HG02642 (cell line): ENCODE data around the gene SPATA45.
"Not testable (repeated sequence)": the region's sequence is repeated elsewhere in the genome, so short reads cannot be mapped to it uniquely, and the experiment has no call there.

ENCODE experiments used
- ATAC-seq: cut with Tn5 transposase; IDR thresholded peaks from one replicate; pipeline ENCODE4 v1.9.1; 2021; ENCODE audit warnings: mild to moderate bottlenecking; ENCODE audit not compliant: unreplicated experiment, poor library complexity

SPATA45 gene

GRCh38 chr1:212847549-212847948, at the start of gene SPATA45:
Gene SPATA45, minus strand, starts transcription at chr1:212847649. Its CDS starts 11,500 bp downstream, at chr1:212836149.
- ATAC-seq: no peak

DNA sequence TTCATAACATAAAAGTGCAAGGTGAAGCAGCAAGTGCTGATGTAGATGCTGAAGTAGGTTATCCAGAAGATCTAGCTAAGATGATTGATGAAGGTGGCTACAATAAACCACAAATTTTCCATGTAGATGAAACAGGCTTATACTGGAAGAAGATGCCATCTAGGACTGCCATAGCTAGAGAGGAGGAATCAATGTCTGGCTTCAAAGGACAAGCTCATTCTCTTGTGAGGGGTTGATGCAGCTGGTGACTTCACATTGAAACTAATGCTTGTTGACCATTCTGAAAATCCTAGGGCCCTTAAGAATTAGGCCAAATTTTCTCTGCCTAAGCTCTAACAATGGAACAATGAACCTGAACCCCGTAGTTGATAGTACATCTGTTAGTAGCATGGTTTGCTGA, 44.7 kb upstream of the SPATA45 start:
- no peak for ATAC-seq

GRCh38 chr1:212884592-212884991, 37.1 kb upstream of the SPATA45 start:
- ATAC-seq: no peak

DNA sequence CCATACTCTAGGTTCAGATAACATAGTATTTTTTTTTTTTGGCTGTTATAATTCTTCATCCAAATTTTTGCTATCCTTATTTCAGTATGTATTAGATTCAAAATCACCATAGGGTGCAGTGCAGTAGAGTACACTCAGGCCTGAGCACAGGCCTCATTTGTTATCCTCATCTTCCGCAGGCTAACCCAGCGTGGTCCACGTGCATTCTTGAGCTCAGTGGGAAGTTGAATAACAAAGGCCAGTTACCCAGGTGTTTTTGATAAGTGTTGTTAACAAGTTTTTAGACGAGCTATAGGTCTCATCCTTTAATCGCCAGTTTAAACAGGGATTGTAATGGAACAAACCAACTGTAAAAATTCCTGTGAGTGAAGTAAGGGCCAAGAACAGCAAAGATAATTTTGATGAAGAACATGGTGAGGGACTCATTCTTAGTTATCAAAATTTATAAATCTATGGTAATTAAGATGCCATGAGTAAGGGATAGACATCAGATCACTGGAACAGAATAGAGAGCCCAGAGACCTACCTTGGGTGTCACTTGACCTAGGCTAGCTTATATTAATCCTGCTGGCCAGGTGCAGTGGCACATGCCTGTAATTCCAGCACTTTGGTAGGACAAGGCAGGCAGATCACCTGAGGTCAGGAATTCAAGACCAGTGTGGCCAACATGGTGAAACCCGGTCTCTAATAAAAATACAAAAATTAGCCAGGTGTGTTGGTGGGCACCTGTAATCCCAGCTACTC, 32.7 kb upstream of the SPATA45 start:
- ATAC-seq: no peak

DNA sequence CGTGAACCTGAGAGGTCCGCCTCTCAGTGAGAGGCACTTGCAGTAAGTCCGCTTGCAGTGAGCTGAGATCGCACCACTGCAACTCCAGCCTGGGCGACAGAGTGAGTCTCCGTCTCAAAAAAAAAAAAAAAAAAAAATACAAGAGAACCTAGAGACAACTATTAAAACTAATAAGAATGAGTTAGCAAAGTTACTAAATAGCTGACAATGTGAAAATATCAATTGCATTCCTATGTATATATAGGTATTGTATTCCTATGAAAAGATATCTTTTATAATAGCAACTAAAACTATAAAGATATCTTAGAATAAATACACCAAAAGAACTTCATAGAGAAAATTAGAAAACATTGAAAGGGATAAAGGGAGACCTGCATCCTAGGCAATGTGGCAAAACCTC, 31.0 kb upstream of the SPATA45 start:
- ATAC-seq: no peak

GRCh38 chr1:212873518-212873917, 26.1 kb upstream of the SPATA45 start:
- ATAC-seq: peak; percentile 86

DNA sequence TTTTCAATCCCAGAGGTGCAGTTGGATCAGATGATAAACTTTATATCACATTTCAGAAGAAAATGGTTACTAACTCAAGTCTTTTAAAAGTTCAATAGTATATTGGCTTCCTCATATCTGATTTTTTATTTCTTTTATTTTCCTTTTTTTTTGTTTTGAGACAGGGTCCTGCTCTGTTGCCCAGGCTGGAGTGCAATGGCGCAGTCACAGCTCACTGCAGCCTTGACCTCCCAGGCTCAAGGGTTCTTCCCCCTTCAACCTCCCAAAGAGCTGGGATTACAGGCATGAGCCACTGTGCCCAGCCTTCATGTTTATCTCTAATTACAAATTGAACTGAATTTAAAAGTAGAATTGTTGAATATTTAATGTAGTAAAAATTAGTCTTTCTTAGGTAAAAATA, 24.5 kb upstream of the SPATA45 start:
- no peak for ATAC-seq

GRCh38 chr1:212867192-212867591, 19.7 kb upstream of the SPATA45 start:
- ATAC-seq: no peak

DNA sequence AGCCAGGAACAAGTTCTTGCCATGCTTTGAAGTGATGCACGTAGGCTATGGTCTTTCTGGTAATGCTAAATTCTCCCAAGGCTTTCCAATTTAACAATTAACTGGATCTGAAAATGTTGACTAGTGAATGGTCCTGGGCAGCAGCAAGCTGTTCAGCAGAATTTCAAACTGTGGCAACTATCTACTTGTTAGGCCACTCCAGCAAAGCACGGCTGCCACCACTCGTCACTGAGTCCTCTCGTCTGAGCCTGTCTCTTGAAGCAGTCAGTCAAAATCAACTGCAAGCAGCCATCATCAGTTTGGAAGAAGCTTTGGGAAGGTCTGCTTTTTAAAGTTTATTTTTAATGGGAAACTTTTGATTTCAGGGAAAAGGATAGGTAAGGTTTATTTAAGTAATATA, 16.8 kb upstream of the SPATA45 start:
- no peak for ATAC-seq

- not testable (repeated sequence) for ATAC-seq
Observed at GRCh38 chr1:212863345-212863744, 15.9 kb upstream of the SPATA45 start.

DNA sequence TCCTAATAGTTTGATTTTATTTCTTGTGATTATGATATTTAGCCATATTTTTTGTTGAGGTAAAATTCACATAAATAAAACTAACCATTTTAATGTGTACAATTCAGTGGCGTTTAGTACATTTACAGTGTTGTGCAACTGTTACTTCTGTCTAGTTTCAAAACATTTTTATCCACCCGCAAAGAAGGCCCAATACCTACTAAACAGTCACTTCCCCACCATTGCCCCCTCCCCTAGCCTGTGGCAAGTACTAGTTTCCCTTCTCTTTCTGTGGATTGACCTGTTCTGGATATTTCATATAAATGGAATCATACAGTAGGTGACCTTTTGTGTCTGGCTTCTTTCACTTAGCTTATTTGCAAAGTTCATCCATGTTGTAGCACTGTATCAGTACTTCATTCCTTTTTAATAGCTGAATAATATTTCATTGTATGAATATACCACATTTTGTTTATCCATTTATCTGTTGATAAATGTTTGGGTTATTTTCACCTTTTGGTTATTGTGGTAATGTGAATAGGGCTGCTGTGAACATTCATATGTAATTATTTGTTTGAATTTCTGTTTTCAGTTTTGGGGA, 14.8 kb upstream of the SPATA45 start:
- no peak for ATAC-seq

GRCh38 chr1:212860713-212861581, 13.5 kb upstream of the SPATA45 start:
- no peak for ATAC-seq

DNA sequence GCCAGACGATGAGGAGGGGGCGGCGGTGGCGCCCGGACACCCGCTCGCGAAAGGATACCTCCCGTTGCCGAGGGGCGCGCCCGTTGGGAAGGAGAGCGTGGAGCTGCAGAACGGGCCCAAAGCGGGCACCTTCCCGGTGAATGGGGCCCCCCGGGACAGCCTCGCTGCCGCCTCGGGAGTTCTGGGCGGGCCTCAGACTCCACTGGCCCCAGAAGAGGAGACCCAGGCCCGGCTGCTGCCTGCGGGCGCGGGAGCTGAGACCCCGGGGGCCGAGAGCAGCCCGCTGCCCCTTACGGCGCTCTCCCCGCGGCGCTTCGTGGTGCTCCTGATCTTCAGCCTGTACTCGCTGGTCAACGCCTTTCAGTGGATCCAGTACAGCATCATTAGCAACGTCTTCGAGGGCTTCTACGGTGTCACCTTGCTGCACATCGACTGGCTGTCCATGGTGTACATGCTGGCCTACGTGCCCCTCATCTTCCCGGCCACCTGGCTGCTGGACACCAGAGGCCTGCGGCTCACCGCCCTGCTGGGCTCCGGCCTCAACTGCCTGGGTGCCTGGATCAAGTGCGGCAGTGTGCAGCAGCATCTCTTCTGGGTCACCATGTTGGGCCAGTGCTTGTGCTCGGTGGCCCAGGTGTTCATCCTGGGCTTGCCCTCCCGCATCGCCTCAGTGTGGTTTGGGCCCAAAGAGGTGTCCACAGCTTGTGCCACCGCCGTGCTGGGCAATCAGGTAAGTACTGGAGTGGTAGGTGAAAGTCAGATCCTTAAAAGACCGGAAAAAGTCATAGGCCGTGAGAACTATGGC, 11.2 kb upstream of the SPATA45 start:
- peak; percentile 13 for ATAC-seq

DNA sequence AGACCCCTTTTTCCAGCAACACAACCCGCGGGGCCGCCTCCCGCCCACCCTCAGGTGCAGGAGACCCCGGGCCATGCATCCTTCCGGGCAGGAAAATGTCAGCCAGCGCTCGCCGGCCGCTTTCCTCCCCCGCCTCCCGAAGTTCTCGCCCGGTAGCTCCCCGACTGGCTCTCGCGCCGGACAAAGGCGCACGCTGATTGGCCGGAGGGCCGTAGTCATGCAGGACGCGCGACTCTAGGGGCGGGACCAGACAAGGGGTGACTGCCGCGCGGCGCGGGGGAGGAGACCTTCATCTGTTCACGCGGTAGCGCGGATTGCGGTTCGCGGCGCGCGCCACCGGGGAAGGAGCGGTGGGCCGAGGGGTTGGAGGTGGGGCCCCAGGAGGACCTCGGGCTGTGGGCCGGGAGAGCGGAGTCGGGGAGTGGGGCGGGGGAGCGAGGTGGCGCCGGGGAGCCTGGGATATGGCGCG, 10.6 kb upstream of the SPATA45 start, which contains the start of gene FLVCR1:
FLVCR1 (plus strand) TSS at position 284 of the 469 bp plus-strand sequence; CDS start at position 462, 178 bp downstream.
- ATAC-seq: peak; percentile 97

DNA sequence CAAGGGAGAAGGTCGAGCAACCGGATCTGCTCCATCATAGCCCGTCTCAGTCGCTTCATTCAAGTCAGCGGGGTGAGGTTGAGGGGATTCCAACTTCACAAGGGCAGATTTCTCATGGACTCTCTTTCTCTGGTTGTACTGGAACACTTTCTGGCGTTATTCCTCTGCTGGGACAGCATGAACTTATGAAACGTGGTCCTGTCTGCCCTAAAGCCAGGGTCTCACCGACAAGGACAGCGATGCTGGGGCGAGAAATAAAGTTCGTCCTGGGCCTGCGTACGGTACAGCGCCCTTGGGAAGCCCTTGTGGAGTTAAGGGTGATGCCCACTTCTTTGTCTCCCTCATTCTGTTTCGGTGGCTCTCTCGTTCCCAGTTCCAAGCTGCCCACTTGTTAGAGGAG, 9.3 kb upstream of the SPATA45 start:
- ATAC-seq: no peak

DNA sequence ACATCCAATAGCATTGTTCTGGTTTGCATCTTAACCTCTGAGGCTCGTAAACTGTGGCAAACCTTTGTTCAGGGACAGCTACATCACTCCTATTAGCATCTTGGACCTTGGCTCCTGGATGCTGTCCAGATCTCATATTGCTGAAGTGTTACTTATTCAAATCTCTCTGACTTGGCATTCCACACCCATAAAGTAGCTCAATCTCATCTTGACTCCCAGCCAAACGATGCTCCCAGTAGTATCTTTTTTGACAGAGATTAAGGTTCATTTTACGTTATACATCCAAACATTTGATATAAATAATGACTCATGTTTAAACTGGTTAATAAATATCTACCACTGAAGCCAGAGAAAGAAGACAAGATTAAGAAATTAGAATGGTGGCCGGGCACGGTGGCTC, 6.2 kb upstream of the SPATA45 start:
- no peak for ATAC-seq

DNA sequence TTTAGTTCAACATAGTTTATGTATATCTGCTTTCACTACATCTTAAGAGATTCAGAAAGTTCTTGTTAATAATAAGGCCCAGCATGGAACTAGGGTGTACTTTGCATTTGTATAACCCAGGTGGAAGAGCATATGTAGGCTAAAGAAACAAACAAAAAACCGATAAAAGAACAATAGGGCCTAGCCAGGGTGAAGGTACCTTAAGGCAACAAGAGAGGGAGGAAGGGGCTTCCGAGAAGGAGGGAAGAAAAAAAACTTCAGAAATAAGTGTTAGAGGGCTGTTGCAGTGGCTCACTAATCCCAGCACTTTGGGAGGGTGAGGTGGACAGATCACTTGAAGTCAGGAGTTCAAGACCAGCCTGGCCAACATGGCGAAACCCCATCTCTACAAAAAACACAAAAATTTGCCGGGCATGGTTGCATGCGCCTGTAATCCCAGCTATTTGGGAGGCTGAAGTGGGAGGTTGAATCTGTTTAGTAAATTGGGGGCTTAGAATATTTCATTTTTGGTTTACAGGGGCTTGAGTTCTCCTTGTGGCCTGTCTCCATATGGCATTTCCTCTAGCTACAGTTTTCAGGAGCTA, 4.7 kb upstream of the SPATA45 start:
- no peak for ATAC-seq

DNA sequence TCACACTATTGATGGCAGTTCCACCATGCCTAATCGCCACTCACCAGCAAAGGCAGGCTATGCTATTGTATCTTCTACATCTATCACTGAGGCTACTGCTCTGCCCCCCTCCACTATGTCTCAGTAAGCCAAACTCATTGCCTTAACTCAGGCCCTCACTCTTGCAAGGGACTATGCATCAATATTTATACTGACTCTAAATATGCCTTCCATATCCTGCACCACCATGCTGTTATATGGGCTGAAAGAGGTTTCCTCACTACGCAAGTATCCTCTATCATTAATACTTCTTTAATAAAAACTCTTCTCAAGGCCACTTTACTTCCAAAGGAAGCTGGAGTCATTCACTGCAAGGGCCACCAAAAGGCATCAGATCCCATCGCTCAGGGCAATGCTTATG, 2.9 kb downstream of the SPATA45 start:
- not testable (repeated sequence) for ATAC-seq

- no peak for ATAC-seq
Observed at GRCh38 chr1:212838145-212838544, 9.3 kb downstream of the SPATA45 start.
